GM23338 (cell line): Measurements from ENCODE around the gene UBTF. TPM values are rescaled to one million over a fixed set of nuclear protein-coding genes. Genes with fewer than 3 reads are reported as not detected.

Experiments used
- ATAC-seq: fragments of 200-7000 bp; cut with Tn5 transposase; 3 replicates; pipeline ENCODE4 v1.9.1; 2020
- DNase-seq: peaks from one replicate; pipeline ENCODE4 v3.0.0-alpha.2; 2015; ENCODE audit warnings: low spot score
- H2AFZ ChIP-seq: fragments of 200-600 bp; sonication (generic); 2 replicates; pipeline ENCODE4 v1.8.0; 2016; ENCODE audit warnings: antibody characterized with exemption, mild to moderate bottlenecking, moderate library complexity
- H3F3A ChIP-seq: fragments of 200-600 bp; sonication (generic); replicated peaks from 2 replicates; pipeline ENCODE4 v1.8.0; 2017; ENCODE audit warnings: antibody characterized with exemption, mixed run types, low read depth
- H3K27ac ChIP-seq: fragments of 200-600 bp; sonication (generic); 2 replicates; pipeline ENCODE4 v1.6.1; 2016; ENCODE audit warnings: low read depth
- H3K27me3 ChIP-seq: fragments of 200-600 bp; sonication (generic); 2 replicates; pipeline ENCODE4 v1.8.0; 2016; ENCODE audit warnings: mild to moderate bottlenecking, mixed run types, moderate library complexity; ENCODE audit not compliant: insufficient read depth
- H3K36me3 ChIP-seq: fragments of 200-600 bp; sonication (generic); 2 replicates; pipeline ENCODE4 v1.8.0; 2016; ENCODE audit warnings: mild to moderate bottlenecking; ENCODE audit not compliant: insufficient read depth
- H3K4me1 ChIP-seq: fragments of 200-600 bp; sonication (generic); 2 replicates; pipeline ENCODE4 v1.8.0; 2016; ENCODE audit warnings: mild to moderate bottlenecking, moderate library complexity; ENCODE audit not compliant: insufficient read depth
- H3K4me2 ChIP-seq: fragments of 200-600 bp; sonication (generic); 2 replicates; pipeline ENCODE4 v1.7.1; 2017; ENCODE audit warnings: mixed run types
- H3K4me3 ChIP-seq: fragments of 200-600 bp; sonication (generic); 2 replicates; pipeline ENCODE4 v1.6.1; 2016; ENCODE audit warnings: mixed run types
- H3K79me2 ChIP-seq: fragments of 200-600 bp; sonication (generic); replicated peaks from 2 replicates; pipeline ENCODE4 v1.8.0; 2017; ENCODE audit warnings: mild to moderate bottlenecking; ENCODE audit not compliant: insufficient read depth
- H3K9me2 ChIP-seq: fragments of 200-600 bp; sonication (generic); 2 replicates; pipeline ENCODE4 v1.8.0; 2017; ENCODE audit not compliant: insufficient read depth
- H4K20me1 ChIP-seq: fragments of 200-600 bp; sonication (generic); replicated peaks from 2 replicates; pipeline ENCODE4 v1.8.0; 2017; ENCODE audit warnings: mild to moderate bottlenecking; ENCODE audit not compliant: insufficient read depth
- H3K27ac Mint-ChIP-seq: 2 replicates; pipeline ENCODE4 v1.8.0; 2020; ENCODE audit warnings: inconsistent platforms, mild to moderate bottlenecking, moderate library complexity, mixed read lengths
- H3K27me3 Mint-ChIP-seq: 3 replicates; pipeline ENCODE4 v1.8.0; 2022; ENCODE audit warnings: low read depth, mild to moderate bottlenecking, moderate library complexity, mixed read lengths, inconsistent platforms; ENCODE audit not compliant: insufficient read depth, poor library complexity
- H3K36me3 Mint-ChIP-seq: 3 replicates; pipeline ENCODE4 v1.8.0; 2021; ENCODE audit warnings: low read depth, mild to moderate bottlenecking, inconsistent platforms, moderate library complexity, mixed read lengths
- H3K4me1 Mint-ChIP-seq: 3 replicates; pipeline ENCODE4 v1.8.0; 2020; ENCODE audit warnings: mild to moderate bottlenecking, inconsistent platforms, mixed read lengths
- H3K4me3 Mint-ChIP-seq: 3 replicates; pipeline ENCODE4 v1.8.0; 2021; ENCODE audit warnings: moderate library complexity, mild to moderate bottlenecking, inconsistent platforms, mixed read lengths
- H3K9me3 Mint-ChIP-seq: 3 replicates; pipeline ENCODE4 v1.8.0; 2020; ENCODE audit warnings: moderate library complexity, mild to moderate bottlenecking, inconsistent platforms, mixed read lengths
- EZH2phosphoT487 ChIP-seq: fragments of 200-600 bp; sonication (generic); IDR thresholded peaks from one replicate; pipeline ENCODE4 v1.8.1; 2018; ENCODE audit warnings: antibody characterized with exemption; ENCODE audit not compliant: unreplicated experiment
- POLR2AphosphoS5 ChIP-seq: IDR thresholded peaks from 2 replicates; pipeline ENCODE4 v1.6.1; 2016; ENCODE audit warnings: antibody characterized with exemption, low read depth
- polyA plus RNA-seq: library from polyadenylated mRNA; unstranded; fragments of >200 nt; fragmentation: Nextera tagmentation; extraction: Ambion mirVana; gene quantifications from 2 replicates; pipeline ENCODE4 v1.2.1, GENCODE V29; 2016
- total RNA-seq: library from RNA; depleted of rRNA; stranded (reverse); fragments of >200 nt; shearing (Covaris generic); gene quantifications from 2 replicates; pipeline ENCODE4 v1.2.3, GENCODE V29; 2014
- TF ChIP-seq, protein P1 (sequence below): IDR thresholded peaks from one replicate; pipeline ENCODE4 v1.6.1; 2018; ENCODE audit warnings: antibody characterized with exemption; ENCODE audit not compliant: unreplicated experiment
- TF ChIP-seq, protein P2 (sequence below): fragments of 250-450 bp; sonication (Bioruptor Pico); IDR thresholded peaks from 2 replicates; pipeline ENCODE4 v1.5.0; 2020; ENCODE audit warnings: mild to moderate bottlenecking, moderate library complexity

Gene UBTF
- total and polyA plus RNA-seq, 2 experiments from 2014 or later: 29.9 to 62.2 TPM

GRCh38 chr17:44191941-44192496 is 27.5 kb downstream of the UBTF start:
- Mint-ChIP-seq H3K27me3 (peaks cover 15% of the 10 kb centered on the region), H3K27ac (peak overlapping the region; percentile 89), H3K36me3 (peaks cover 58% of the 10 kb centered on the region), H3K9me3 (no peaks in the 10 kb centered on the region), H3K4me3 (peak overlapping the region; percentile 29; the same call in 1 of the 3 replicates), H3K4me1 (peaks cover 32% of the 10 kb centered on the region)
- Histone ChIP-seq H3K4me3 (peak overlapping the region; percentile 10; the same call in 1 of the 2 replicates), H3K9me2 (no peaks in the 10 kb centered on the region), H3K27me3 (no peaks in the 10 kb centered on the region), H4K20me1 (peaks cover 4% of the 10 kb centered on the region; the same call in 1 of the 2 replicates), H3K36me3 (peaks cover 12% of the 10 kb centered on the region), H3F3A (peaks cover 29% of the 10 kb centered on the region; the same call in 1 of the 2 replicates), H3K4me1 (peaks cover 28% of the 10 kb centered on the region), H3K79me2 (peaks cover 16% of the 10 kb centered on the region), H3K4me2 (peak overlapping the region; percentile 64; the same call in 1 of the 2 replicates), H3K27ac (peak overlapping the region; percentile 74), H2AFZ (no peak overlapping the region)
- TF ChIP-seq EZH2phosphoT487 (no peak), POLR2AphosphoS5 (peak; percentile 51)
- TF ChIP-seq, protein P1, sequence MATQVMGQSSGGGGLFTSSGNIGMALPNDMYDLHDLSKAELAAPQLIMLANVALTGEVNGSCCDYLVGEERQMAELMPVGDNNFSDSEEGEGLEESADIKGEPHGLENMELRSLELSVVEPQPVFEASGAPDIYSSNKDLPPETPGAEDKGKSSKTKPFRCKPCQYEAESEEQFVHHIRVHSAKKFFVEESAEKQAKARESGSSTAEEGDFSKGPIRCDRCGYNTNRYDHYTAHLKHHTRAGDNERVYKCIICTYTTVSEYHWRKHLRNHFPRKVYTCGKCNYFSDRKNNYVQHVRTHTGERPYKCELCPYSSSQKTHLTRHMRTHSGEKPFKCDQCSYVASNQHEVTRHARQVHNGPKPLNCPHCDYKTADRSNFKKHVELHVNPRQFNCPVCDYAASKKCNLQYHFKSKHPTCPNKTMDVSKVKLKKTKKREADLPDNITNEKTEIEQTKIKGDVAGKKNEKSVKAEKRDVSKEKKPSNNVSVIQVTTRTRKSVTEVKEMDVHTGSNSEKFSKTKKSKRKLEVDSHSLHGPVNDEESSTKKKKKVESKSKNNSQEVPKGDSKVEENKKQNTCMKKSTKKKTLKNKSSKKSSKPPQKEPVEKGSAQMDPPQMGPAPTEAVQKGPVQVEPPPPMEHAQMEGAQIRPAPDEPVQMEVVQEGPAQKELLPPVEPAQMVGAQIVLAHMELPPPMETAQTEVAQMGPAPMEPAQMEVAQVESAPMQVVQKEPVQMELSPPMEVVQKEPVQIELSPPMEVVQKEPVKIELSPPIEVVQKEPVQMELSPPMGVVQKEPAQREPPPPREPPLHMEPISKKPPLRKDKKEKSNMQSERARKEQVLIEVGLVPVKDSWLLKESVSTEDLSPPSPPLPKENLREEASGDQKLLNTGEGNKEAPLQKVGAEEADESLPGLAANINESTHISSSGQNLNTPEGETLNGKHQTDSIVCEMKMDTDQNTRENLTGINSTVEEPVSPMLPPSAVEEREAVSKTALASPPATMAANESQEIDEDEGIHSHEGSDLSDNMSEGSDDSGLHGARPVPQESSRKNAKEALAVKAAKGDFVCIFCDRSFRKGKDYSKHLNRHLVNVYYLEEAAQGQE: no peak
- TF ChIP-seq, protein P2, sequence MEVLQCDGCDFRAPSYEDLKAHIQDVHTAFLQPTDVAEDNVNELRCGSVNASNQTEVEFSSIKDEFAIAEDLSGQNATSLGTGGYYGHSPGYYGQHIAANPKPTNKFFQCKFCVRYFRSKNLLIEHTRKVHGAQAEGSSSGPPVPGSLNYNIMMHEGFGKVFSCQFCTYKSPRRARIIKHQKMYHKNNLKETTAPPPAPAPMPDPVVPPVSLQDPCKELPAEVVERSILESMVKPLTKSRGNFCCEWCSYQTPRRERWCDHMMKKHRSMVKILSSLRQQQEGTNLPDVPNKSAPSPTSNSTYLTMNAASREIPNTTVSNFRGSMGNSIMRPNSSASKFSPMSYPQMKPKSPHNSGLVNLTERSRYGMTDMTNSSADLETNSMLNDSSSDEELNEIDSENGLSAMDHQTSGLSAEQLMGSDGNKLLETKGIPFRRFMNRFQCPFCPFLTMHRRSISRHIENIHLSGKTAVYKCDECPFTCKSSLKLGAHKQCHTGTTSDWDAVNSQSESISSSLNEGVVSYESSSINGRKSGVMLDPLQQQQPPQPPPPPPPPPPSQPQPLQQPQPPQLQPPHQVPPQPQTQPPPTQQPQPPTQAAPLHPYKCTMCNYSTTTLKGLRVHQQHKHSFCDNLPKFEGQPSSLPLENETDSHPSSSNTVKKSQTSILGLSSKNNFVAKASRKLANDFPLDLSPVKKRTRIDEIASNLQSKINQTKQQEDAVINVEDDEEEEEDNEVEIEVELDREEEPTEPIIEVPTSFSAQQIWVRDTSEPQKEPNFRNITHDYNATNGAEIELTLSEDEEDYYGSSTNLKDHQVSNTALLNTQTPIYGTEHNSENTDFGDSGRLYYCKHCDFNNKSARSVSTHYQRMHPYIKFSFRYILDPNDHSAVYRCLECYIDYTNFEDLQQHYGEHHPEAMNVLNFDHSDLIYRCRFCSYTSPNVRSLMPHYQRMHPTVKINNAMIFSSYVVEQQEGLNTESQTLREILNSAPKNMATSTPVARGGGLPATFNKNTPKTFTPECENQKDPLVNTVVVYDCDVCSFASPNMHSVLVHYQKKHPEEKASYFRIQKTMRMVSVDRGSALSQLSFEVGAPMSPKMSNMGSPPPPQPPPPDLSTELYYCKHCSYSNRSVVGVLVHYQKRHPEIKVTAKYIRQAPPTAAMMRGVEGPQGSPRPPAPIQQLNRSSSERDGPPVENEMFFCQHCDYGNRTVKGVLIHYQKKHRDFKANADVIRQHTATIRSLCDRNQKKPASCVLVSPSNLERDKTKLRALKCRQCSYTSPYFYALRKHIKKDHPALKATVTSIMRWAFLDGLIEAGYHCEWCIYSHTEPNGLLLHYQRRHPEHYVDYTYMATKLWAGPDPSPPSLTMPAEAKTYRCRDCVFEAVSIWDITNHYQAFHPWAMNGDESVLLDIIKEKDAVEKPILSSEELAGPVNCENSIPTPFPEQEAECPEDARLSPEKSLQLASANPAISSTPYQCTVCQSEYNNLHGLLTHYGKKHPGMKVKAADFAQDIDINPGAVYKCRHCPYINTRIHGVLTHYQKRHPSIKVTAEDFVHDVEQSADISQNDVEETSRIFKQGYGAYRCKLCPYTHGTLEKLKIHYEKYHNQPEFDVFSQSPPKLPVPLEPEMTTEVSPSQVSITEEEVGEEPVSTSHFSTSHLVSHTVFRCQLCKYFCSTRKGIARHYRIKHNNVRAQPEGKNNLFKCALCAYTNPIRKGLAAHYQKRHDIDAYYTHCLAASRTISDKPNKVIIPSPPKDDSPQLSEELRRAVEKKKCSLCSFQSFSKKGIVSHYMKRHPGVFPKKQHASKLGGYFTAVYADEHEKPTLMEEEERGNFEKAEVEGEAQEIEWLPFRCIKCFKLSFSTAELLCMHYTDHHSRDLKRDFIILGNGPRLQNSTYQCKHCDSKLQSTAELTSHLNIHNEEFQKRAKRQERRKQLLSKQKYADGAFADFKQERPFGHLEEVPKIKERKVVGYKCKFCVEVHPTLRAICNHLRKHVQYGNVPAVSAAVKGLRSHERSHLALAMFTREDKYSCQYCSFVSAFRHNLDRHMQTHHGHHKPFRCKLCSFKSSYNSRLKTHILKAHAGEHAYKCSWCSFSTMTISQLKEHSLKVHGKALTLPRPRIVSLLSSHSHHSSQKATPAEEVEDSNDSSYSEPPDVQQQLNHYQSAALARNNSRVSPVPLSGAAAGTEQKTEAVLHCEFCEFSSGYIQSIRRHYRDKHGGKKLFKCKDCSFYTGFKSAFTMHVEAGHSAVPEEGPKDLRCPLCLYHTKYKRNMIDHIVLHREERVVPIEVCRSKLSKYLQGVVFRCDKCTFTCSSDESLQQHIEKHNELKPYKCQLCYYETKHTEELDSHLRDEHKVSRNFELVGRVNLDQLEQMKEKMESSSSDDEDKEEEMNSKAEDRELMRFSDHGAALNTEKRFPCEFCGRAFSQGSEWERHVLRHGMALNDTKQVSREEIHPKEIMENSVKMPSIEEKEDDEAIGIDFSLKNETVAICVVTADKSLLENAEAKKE (CRISPR knock-in tag): no peak
- peak; percentile 83 for DNase-seq
- peak; percentile 84 for ATAC-seq
